Measurements from ENCODE around the gene CDK13.

DNA sequence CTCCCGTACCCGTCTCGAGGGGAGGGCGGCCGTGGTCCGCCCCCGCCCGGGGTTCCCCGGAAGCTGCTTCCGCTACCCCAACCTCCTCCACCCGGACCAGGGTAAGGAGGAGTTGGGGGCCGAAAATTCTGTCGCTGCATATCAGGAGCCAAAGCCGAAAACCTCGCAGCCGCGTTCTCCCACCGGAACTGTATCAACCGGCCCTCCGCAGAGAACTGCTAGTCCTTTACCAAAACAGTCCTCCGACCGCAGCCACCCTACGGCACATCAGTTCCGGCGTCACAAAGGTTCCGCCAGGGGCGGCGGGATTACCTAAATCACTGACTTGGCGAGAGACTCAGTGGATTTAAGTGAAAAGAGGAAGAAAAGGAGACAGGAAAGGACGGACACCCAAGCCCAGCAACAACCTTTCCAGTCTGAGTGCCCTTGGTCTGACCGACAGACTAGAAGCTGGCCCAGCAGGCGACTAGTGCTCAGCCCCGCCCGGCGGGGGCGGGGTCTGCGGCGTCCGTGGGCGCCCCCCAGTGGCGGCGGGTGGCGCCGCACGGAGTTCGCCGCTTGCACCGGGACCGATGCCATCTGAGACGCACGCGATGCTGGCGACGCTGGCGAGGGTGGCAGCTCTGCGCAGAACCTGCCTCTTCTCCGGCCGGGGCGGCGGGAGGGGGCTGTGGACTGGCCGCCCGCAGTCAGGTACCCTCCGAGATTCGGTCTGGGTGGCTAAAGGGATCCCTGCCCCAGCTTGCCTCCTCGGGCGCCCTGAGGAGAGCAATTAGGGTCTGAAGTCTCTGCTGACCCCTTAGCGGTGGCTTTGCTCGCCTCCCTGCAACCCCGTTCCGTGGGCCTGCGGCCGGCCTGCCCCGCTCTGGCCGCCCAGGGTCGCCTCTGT is 184.6 kb downstream of the CDK13 start, which contains the start of the genes MPLKIP and SUGCT:
- TF ChIP-seq POLR2A (IDR thresholded peaks at IDR 0.05), result no peak
- TF ChIP-seq, protein P1, sequence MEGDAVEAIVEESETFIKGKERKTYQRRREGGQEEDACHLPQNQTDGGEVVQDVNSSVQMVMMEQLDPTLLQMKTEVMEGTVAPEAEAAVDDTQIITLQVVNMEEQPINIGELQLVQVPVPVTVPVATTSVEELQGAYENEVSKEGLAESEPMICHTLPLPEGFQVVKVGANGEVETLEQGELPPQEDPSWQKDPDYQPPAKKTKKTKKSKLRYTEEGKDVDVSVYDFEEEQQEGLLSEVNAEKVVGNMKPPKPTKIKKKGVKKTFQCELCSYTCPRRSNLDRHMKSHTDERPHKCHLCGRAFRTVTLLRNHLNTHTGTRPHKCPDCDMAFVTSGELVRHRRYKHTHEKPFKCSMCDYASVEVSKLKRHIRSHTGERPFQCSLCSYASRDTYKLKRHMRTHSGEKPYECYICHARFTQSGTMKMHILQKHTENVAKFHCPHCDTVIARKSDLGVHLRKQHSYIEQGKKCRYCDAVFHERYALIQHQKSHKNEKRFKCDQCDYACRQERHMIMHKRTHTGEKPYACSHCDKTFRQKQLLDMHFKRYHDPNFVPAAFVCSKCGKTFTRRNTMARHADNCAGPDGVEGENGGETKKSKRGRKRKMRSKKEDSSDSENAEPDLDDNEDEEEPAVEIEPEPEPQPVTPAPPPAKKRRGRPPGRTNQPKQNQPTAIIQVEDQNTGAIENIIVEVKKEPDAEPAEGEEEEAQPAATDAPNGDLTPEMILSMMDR (IDR thresholded peaks at IDR 0.05), result peak; percentile 89 to 100 (median 94)

Measured in ovary (tissue), 3 donors.